ENCODE results near the gene TMEM175. TPM values are rescaled to one million over a fixed set of nuclear protein-coding genes. Genes with fewer than 3 reads are reported as not detected.

TMEM175 gene, protein sequence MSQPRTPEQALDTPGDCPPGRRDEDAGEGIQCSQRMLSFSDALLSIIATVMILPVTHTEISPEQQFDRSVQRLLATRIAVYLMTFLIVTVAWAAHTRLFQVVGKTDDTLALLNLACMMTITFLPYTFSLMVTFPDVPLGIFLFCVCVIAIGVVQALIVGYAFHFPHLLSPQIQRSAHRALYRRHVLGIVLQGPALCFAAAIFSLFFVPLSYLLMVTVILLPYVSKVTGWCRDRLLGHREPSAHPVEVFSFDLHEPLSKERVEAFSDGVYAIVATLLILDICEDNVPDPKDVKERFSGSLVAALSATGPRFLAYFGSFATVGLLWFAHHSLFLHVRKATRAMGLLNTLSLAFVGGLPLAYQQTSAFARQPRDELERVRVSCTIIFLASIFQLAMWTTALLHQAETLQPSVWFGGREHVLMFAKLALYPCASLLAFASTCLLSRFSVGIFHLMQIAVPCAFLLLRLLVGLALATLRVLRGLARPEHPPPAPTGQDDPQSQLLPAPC
- 11.6 and 12.3 TPM in 2 replicates for total RNA-seq

DNA sequence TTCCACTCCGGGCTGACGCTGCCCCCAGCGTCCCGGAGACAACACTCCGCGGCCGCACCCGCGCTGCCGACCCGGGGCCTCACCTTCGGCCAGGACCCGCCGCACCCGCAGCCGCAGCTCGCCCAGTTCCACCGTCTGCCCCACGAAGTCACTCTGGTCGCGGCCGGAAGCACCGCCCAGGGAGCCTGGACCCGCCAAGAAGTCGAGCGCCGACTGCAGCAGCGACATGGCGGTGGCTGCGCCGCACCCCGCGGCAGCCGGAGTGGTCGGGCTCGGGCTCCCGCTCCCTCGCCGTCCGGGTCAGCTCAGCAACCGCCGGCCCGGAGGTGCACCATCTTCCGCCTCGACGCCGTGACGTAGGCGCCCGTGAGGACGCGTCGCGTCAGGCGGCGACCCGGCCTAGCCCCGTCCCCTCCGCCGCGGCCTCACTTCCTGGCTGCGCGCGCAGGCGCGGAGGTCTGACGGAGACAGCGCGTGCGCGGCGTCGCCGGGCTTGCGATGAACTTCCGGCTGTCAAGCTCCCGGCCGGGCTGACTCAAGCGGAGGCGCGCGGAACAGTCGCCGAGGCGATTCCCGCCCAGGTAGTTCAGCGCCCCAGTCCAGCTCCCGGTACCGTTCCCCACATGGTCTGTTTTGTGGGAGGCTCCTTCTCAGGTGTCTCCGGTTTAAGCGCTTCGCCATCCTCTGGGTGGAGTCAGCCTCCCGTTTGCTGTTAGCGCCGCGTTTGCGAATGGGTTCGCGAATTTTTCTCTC lies at the start of gene TMEM175, which contains the start of gene GAK:
Gene TMEM175, plus strand, starts transcription at position 501 of the 753 bp plus-strand sequence. CDS start 15,280 bp downstream, outside the sequence.
Gene GAK, minus strand, starts transcription at position 357 of the 753 bp plus-strand sequence. Its CDS starts 129 bp downstream, at position 228.

DNA sequence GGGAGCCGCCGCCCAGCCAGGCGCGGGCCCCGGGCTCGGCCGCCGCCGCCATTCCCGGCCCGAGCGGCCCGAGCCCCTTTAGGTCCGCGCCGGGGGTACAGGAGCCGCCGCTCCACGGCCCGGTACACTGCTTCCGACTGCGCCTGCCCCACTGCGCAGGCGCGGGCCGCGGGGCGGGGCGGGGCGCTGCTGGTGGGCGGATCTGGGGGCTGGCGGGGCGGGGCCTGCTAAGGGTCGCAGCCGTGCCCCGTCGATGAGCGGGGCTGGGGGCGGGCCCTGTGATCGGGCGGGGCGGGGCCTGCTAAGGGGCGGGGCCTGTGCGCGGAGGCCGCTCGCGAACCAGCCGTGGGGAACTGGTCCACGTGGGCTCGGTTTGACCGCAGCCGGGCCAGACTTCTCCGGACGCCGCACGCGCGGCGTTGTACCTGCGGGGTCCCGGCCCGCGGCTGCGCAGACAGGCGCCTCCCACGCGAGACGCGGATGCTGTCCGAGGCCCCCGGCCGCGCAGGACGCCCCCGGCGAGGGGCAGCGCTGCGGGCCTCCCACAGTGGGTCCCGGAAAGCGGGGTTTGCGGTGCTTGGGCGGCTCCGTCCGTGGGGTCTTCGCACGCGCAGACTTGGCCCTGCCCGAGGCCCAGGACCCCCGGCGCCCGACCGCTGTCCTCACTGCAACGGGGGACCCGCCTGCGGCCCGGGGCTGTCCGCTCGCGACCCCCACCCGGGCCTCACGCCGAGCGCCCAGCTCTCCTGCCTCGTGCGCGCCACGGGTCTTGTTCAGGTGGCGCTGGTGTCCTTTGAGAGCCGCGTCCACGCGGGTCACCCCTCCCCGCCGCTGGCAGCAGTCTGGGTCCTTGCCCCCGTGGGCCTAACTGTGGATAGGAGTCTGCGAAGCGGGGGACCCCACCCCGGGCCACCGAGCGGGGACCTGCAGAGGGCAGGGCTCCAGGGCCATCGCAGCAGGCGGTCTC lies 41.5 kb downstream of the TMEM175 start, which contains the start of gene DGKQ:
Gene DGKQ, minus strand, starts transcription at position 139 of the 967 bp plus-strand sequence. Its CDS starts 87 bp downstream, at position 52.

DNA sequence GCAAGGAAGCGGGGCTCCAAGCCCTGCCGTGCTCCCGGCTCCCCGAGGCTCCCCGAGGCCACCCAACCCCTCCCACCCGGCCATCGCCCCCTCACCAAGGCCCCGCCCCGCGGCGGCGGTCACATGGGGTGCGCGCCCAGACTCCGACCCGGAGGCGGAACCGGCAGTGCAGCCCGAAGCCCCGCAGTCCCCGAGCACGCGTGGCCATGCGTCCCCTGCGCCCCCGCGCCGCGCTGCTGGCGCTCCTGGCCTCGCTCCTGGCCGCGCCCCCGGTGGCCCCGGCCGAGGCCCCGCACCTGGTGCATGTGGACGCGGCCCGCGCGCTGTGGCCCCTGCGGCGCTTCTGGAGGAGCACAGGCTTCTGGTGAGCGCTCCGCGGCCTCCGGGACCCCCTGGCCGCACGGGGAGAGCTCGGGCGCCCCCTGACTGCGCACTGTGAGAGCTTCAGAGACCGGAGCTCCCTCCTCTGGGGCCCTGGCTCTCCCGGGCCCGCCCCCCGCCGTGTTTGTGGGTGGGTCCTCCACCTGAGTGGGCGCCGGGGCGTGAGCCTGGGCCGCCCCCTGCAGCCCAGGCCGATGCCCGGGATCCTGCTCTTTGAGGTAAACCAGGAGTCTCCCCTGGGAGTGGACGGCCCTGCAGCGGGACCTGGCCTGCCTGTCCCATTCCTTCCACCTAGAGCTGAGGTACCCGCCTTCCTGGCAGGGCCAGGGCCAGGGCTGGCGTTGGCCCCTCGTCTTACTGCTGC lies 54.8 kb downstream of the TMEM175 start, which contains the start of gene IDUA:
Gene IDUA, plus strand, starts transcription at position 166 of the 745 bp plus-strand sequence. Its CDS starts 41 bp downstream, at position 207.

DNA sequence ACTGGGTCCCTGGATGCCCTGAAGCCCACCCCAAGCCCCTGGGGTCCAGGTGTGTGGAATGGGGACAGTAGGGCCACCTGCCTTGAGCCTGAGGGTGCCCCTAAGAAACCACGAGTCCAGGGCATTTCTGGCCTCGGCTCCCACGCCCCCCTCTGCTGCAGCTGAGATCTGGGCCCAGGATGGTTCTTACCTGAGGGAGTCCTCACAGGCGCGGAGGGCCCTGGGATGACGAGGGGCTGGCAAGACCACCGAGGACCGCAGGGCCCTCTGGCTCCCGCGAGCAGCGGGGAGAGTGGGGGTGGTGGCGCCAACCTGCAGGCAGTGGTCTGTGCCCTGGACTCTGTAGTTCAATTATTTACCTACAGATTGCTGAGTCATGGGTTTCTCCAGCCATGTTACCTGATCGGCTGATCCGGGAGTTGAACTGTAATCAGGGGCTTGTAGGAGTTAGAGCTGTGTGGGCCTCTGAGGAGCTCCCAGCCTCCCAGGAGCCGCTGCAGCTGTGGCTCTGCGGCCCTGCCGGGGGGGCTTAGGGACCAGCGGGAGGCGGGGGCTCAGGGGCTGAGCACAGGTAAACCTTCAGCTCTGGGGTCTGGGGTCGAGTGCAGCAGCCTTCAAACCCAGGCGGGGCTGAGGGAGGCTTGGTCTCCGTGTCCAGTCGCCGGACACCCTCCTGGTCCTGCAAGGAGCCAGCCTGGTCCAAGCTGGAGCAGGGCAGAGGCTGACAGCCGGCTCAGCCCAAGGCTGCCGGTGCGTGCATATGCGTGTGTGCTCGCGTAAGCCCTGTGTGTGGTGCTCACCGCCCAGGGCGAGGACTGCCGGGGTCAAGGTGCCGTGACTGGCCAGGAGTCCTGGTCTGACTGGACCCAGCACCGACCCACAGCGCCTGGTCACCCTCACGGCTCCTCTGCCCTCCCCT lies 61.1 kb downstream of the TMEM175 start, which contains the start of gene SLC26A1:
Gene SLC26A1, minus strand, starts transcription at position 294 of the 919 bp plus-strand sequence. CDS start 1,701 bp downstream, outside the sequence.

Other genes starting within 250 kb of the TMEM175 start
- gene SLC49A3, start 243.3 kb upstream of the TMEM175 start, total RNA-seq = 5.5 and 15.9 TPM in 2 replicates
- gene PCGF3, start 226.6 kb upstream of the TMEM175 start, total RNA-seq = 31.5 and 51.8 TPM in 2 replicates
- not detected in 2 replicates for gene CPLX1, start 106.3 kb upstream of the TMEM175 start, total RNA-seq
- gene GAK, start 144 bp upstream of the TMEM175 start, total RNA-seq = 73.1 and 117 TPM in 2 replicates
- 25.2 and 30.2 TPM in 2 replicates for gene DGKQ, start 41.1 kb downstream of the TMEM175 start, total RNA-seq
- 17.0 and 17.9 TPM in 2 replicates for gene IDUA, start 54.6 kb downstream of the TMEM175 start, total RNA-seq
- gene SLC26A1, start 60.9 kb downstream of the TMEM175 start, total RNA-seq = 0.14 and 0.22 TPM in 2 replicates
- 15.9 and 30.4 TPM in 2 replicates for gene FGFRL1, start 79.2 kb downstream of the TMEM175 start, total RNA-seq
- 0.72 and 2.6 TPM in 2 replicates for gene RNF212, start 181.1 kb downstream of the TMEM175 start, total RNA-seq
- 479 and 1,063 TPM in 2 replicates for gene SPON2, start 240.1 kb downstream of the TMEM175 start, total RNA-seq

All from placental pericyte (primary cell).